DMS 273 treated with DMSO at 0.1 percent for 48 hours (cell line): Measurements from ENCODE around the gene NLK.
"Not testable (repeated sequence)": the region's sequence is repeated elsewhere in the genome, so short reads cannot be mapped to it uniquely, and the experiment has no call there.

Experiments used
- DNase-seq: peaks from one replicate; lab custom pipeline; 2025; lab: John Stamatoyannopoulos, UW

NLK gene

DNA sequence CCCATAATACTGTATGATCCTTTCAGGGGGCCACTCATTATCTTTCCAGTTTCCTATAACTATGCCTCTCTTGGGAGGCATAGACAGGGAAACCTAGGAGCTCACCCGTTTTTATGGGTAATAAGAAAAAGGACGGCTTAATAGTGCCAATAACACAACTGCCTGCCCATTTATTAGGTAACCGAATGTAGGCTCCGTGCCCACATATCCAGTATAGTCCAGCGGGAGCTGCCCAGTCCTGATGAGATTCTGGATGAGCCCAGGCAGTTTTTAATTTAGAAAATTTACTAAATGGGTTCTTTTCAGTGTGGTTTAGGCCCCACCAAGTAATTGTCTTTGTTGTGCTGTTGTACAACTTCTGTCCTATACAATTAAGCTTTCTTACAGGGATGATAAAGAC is 189.1 kb downstream of the NLK start:
- not testable (repeated sequence) for DNase-seq

DNA sequence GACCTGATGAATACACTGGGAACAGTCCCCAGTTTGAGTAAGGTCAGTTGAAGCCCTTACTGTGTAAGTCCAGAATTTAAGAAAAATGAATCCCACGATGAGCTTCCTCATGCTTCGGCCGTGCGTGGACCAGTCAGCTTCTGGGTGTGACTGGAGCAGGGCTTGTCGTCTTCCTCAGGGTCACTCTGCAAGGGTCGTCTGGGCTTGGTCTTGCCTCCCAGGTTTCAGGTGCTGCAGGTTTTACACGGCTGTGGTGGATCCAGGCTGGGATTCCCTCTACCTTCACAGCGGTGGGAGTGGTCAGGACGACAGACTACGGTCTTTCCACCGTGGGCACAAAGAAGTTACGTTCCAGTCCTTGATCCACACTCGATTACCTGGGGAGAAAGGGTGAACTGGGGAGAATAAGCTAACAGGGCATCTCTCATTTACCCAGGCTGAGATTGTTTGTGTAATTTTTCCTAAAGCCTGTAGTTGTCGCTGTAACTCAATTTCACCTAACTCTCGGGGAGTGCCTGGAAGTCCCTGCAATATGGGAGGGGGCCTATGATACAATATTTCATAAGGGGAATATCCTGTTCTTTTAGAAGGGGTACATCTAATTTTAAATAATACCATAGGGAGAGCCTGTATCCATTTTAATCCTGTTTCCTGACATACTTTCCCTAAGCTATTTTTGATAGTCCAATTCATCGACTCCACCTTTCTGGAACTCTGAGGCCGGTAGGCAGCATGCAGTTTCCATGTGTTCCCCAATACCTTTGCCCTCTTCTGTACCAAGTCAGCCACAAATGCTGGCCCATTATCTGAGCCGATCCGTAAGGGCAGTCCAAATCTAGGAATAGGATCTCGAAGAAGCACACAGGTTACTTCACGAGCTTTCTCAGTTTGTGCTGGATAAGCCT is 190.7 kb downstream of the NLK start:
- DNase-seq, result not testable (repeated sequence)

DNA sequence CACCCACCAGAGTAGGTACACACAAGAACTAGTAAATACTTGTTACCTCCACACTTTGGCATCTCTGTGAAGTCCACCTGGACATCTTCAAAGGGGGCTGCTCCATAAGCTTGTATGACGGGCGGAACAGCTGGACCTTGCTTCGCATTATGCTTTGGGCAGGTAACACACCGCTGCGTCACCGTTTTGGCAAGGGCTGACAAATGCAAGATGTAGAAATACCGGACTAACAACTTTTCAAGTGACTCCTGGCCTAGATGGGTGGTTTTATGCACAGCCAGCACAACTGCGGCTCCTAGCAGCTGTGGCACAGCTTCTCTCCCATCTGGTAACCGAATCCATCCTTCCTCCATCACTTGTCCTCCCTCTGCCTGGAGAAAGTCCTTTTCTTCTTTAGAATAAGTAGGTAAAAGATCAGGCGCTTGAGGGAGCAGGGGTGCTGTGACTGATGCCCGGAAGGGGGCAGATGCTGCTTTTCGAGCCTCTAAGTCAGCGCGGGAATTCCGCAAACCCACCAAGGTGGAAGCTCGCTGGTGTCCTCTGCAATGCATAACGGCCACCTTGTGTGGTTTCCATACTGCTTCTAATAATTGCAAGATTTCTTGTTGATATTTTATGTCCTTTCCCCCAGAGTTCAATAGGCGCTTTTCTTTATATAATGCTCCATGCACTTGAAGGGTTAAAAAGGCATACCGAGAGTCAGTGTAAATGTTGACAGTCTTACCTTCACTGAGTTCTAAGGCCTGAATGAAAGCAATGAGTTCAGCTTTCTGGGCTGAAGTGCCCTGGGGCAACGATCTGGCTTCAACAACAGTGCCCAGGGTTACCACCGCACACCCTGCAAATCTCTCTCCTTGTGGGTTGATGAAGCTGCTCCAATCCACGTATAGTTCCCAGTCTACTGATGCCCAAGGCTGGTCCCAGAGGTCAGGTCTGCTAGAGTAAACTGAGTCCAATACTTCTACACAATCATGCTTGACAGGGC is 191.7 kb downstream of the NLK start:
- not testable (repeated sequence) for DNase-seq

DNA sequence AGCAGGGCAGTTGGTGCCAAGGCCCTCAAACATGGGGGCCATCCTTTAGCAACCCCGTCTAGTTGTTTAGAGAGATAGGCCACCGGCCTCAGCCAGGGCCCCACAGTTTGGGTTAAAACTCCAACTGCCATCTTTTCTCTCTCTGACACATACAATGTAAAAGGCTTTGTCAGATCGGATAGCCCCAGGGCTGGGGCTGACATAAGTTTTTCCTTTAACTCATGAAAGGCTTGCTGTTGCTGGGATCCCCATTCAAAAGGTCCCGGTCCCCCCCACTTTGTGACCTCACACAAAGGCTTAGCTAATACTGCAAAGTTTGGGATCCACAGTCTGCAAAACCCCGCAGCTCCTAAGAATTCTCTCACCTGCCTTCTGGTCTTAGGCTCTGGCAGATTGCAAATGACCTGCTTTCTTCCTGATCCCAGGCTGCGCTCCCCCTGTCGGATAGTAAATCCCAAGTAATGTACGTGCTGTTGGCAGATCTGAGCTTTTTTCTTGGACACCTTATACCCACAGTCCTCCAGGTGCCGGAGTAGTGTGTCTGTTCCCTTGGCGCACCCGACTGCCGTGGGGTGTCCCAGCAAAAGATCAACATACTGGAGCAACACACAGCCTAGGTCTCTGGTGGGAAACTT is 192.7 kb downstream of the NLK start:
- not testable (repeated sequence) for DNase-seq

DNA sequence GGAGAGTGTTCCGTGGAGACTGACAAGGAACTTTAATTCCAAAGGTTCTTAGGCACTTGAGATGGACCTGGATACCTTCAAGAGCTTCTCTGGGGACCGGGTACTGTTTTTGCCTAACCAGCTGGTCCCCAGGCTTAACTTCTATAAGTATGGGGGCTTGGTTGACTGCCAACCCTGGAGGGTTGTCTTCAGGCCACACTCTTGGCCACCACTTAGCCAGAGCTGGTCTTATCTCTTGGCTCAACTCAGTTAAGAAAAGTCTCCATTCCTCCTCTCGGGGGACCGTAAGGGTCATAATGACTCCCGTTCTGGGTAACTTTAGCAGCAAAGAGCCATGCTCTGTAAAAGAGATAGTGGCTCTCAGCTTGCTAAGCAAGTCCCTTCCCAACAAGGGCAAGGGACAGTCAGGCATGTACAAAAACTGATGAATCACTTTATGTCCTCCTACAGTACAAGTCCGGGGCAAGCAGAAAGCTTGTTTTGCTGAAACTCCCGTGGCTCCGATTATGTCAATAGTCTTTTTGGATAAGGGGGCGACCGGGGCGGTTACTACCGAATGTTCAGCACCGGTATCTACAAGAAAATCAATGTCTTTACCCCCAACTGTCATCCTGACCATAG is 193.7 kb downstream of the NLK start:
- not testable (repeated sequence) for DNase-seq

DNA sequence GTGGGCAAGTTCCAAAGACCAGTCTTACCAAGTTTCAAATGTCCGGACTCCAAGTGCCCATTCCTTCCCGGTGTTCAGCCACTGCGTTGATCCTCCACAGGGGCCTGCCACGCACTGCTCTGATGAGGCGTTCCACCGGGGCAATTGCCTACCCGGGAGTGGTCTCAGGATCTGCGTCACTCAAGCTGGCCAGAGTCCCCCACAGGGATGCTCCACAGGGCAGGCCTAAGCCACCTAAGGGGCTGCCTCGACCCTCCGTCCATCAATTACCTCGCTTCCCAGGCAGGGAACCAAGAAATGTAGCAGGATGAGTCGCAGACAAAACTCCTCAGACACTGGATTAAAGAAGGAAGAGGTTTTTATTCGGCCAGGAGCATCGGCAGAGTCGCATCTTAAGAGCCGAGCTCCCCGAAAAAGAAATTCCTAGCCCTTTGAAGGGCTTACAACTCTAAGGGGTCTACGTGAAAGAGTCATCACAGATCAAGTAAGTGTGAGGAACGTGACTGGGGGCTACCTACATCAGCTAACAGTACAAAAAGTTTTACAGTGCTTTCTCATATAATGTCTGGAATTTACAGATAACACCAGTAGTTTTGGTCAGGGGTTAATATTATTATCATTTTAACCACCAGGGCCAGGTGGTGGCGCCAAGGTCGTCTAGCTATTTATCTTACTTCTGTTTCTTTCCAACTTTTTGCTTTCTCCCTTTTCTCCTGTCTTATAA is 196.2 kb downstream of the NLK start:
- not testable (repeated sequence) for DNase-seq

DNA sequence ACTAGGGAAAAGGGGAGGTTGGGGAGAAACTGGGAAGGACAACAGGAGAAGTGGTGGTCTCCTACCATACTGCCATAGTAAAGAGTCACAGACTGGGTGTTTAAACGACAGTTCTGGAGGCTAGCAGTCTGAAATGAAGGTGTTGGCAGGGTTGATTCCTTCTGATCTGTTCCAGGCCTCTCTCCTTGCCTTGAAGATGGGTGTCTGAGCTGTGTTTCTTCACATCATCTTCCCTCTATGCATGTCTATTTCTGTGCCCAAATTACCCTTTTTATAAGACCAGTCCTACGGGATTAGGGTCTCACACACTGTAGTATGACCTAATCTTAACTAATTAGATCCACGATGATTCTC is 196.8 kb downstream of the NLK start:
- no peak for DNase-seq

DNA sequence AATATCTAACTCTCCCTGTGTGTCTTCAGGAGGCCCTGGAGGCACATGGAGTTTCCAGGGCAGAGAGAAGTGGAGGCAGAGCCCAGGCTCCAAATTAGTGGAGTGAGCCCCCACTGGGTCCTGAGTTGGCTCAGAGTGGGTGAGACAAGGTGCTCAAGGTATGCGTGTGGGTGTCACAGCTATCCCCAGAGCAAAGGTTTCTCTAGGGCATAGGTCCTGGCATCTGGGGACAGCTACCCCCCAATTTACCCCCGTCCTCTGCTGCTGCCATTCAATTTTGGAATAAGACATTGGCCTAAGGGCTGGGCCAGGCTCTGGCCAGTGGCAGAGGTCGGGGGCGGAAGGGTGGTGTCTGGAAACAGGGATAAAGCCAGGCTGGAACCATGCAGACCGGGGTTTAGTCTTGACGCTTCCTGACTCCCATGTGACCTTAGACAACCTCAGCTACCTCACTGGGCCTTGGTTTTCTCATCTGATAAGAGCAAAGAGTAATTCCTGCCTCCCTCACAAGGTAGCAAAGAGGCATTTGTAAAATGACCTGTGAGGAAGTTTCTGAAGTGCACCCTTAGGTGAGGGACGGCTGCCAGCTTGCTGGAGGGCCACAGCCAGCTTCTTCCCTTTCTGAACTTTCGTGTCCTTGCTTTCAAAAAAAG is 198.3 kb downstream of the NLK start:
- DNase-seq, result no peak

DNA sequence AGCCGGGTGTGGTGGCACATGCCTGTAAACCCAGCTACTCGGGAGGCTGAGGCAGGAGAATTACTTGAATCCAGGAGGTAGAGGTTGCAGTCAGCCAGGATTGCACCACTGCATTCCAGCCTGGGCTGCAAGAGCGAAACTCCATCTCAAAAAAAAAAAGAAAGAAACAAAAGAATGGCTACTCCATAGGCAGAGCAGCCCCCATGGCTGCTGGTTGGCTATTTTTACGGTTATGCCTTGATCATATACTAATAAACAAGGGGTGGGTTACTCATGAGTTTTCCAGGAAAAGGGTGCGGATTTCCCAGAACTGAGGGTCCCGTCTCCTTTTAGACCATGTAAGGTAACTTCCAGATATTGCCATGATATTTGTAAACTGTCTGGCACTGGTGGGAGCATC is 200.3 kb downstream of the NLK start:
- no peak for DNase-seq

DNA sequence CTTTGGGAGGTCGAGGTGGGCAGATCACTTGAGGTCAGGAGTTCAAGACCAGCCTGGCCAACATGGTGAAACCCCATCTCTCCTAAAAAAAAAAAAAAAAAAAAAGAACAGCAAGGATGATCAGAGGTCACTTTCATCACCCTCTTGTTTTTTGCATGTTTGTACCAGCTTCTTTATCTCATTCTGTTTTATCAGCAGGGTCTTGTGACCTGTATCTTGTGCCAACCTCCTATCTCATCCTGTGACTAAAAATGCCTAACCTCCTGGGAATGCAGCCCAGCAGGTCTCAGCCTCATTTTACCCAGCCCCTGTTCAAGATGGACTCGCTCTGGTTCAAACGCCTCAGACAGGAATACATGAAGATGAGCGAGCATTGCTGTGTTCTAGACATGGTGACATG is 200.8 kb downstream of the NLK start:
- DNase-seq, result not testable (repeated sequence)

DNA sequence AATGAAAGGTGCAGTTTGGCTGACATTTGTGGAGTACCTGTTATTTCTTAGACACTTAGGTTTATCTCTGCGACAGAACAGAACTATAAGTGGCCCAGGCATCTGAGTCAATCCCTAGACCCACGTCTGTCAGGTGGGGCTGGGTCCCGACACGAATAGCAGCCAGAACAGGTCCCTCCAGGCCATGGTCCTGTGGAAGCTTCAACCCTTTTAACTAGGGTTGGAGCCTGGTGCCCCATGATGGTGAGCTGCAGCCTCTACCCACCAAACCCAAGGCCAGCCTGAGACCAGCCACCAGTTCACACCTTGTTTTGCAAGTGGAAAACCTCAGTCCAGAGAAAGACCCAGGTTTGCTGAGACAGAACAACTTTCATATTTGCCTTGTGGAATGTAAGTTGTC is 202.0 kb downstream of the NLK start:
- DNase-seq, result no peak
